Upper lobe of left lung (tissue), 6 donors: Measurements from ENCODE around the gene PLPPR2. TPM values are rescaled to one million over a fixed set of nuclear protein-coding genes. Genes with fewer than 3 reads are reported as not detected.
A peak's percentile ranks its signal among the peaks of the same experiment; 100 is the strongest.
"Not testable (repeated sequence)": the region's sequence is repeated elsewhere in the genome, so short reads cannot be mapped to it uniquely, and the experiment has no call there.

Experiments
- ATAC-seq, 2 donors: fragments of 200-7000 bp; cut with Tn5 transposase; one replicate each; pipeline ENCODE4 v1.9.1; 2022; ENCODE audit warnings: mild to moderate bottlenecking in 2 of 2, moderate library complexity in 2 of 2; ENCODE audit not compliant: low FRiP score in 2 of 2
- DNase-seq, 2 donors: peaks; one replicate each; pipeline ENCODE4 v3.0.0-alpha.2; 2019 to 2020
- H3K27ac ChIP-seq, 4 donors: fragments of 200-600 bp; sonication (generic); one replicate each; pipeline ENCODE4 v1.5.1; 2016 to 2019
- H3K27me3 ChIP-seq, 4 donors: fragments of 200-600 bp; sonication (generic); one replicate each; pipeline ENCODE4 v1.5.1; 2017 to 2019
- H3K36me3 ChIP-seq, 4 donors: fragments of 200-600 bp; sonication (generic); one replicate each; pipeline ENCODE4 v1.5.1; 2016 to 2019
- H3K4me1 ChIP-seq, 4 donors: fragments of 200-600 bp; sonication (generic); one replicate each; pipeline ENCODE4 v1.5.1; 2018 to 2019
- H3K4me3 ChIP-seq, 4 donors: fragments of 200-600 bp; sonication (generic); one replicate each; pipeline ENCODE4 v1.5.1; 2017 to 2019; ENCODE audit warnings: mild to moderate bottlenecking in 2 of 4, moderate library complexity in 1 of 4
- H3K9me3 ChIP-seq, 4 donors: fragments of 200-600 bp; sonication (generic); one replicate each; pipeline ENCODE4 v1.5.1; 2018 to 2019
- EP300 ChIP-seq, 4 donors: sonication (generic); formaldehyde crosslinking; IDR thresholded peaks; one replicate each; pipeline ENCODE4 v1.5.1; 2017; ENCODE audit warnings: antibody characterized with exemption in 4 of 4, control low read depth in 2 of 4
- POLR2A ChIP-seq, 4 donors: fragments of 450-650 bp; IDR thresholded peaks; one replicate each; pipeline ENCODE4 v1.5.1; 2016 to 2017; ENCODE audit warnings: antibody characterized with exemption in 4 of 4, mild to moderate bottlenecking in 2 of 4
- POLR2AphosphoS5 ChIP-seq, 2 donors: sonication (generic); formaldehyde crosslinking; IDR thresholded peaks; one replicate each; pipeline ENCODE4 v1.5.1; 2017; ENCODE audit warnings: antibody characterized with exemption in 2 of 2
- WGBS, 2 donors: methylation state at CpG; one replicate each; pipeline ENCODE4 v1.1.5; 2017 to 2018; 5-methylcytosine and 5-hydroxymethylcytosine counted together
- total RNA-seq, 6 donors: library from RNA; depleted of rRNA in 4 of 6; stranded (reverse); fragments of >200 nt in 4 of 6; gene quantifications; one replicate each; pipeline versions ENCODE4 v1.1.0 to v1.2.1, GENCODE V29; 2016 to 2021
- TF ChIP-seq, protein P1 (sequence below), 6 experiments: fragments of 450-650 bp in 4 of 6; fragments of 200-600 bp in 2 of 6; sonication (generic) in 2 of 6; IDR thresholded peaks; one replicate each; pipeline ENCODE4 v1.5.1; 2016 to 2019; ENCODE audit warnings: antibody characterized with exemption in 6 of 6
- donor health status: DM: no; HTN: no; CAD: no; lungs with moderate emphysema.
- donor health status: DM: no; HTN: yes; CAD: no; lungs with severe emphysema.

Gene PLPPR2
- total RNA-seq, 6 donors from 2014 or later: 10.8 to 53.8 (median 26.0) TPM

DNA sequence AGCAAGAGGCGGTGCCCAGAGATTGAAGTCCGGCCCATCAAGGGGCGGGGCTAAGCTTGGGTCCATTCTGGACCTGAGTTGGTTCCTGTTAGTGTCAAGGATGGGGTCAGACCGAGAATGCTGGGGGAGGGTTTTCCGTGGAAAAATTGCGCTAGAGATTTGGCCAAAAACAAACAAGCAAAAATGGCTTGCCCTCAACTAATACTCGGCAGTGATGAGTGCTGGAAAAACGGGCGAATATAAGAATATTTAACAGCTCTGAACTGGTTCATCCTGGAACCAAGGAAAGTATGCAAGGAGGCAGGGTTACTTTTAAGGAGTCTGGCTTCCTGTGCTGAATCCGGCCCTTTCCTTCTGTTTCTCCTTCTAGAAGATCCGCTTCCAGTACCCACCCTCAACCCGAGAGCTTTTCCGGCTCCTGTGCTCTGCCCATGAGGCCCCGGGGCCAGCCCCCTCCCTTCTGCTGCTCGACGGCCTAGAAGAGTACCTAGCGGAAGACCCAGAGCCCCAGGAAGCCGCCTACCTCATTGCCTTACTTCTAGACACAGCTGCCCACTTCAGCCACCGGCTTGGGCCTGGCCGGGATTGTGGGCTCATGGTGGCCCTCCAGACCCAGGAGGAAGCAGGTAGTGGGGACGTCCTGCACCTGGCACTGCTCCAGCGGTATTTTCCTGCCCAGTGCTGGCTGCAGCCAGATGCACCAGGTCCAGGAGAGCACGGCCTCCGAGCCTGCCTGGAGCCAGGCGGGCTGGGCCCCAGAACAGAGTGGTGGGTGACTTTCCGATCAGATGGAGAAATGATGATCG lies 20.1 kb downstream of the PLPPR2 start:
- peaks cover 40 to 47% (median 43%) of the 10 kb centered on the region in 4 donors for H3K4me1 ChIP-seq
- TF ChIP-seq EP300 (IDR thresholded peaks at IDR 0.05): no peak
- peak in 3 of 4 donors; percentile 2 to 84 (median 66) for TF ChIP-seq POLR2A (IDR thresholded peaks at IDR 0.05)
- TF ChIP-seq POLR2AphosphoS5 (IDR thresholded peaks at IDR 0.05): peak; percentile 10 to 56
- TF ChIP-seq, protein P1, sequence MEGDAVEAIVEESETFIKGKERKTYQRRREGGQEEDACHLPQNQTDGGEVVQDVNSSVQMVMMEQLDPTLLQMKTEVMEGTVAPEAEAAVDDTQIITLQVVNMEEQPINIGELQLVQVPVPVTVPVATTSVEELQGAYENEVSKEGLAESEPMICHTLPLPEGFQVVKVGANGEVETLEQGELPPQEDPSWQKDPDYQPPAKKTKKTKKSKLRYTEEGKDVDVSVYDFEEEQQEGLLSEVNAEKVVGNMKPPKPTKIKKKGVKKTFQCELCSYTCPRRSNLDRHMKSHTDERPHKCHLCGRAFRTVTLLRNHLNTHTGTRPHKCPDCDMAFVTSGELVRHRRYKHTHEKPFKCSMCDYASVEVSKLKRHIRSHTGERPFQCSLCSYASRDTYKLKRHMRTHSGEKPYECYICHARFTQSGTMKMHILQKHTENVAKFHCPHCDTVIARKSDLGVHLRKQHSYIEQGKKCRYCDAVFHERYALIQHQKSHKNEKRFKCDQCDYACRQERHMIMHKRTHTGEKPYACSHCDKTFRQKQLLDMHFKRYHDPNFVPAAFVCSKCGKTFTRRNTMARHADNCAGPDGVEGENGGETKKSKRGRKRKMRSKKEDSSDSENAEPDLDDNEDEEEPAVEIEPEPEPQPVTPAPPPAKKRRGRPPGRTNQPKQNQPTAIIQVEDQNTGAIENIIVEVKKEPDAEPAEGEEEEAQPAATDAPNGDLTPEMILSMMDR (IDR thresholded peaks at IDR 0.05): no peak
- H3K4me3 ChIP-seq: peak overlapping the region; percentile 22 to 67 (median 64)
- ATAC-seq: peak in 1 of 2 donors; percentile 41
- DNase-seq: peak; percentile 83 to 85
- no peaks in the 10 kb centered on the region for H3K27me3 ChIP-seq
- WGBS, 2 donors: 1 to 9% methylated on average over 18 to 25 of the region's 27 CpGs
- H3K27ac ChIP-seq: peak overlapping the region; percentile 93 to 96 (median 95)
- no peaks in the 10 kb centered on the region for H3K9me3 ChIP-seq
- H3K36me3 ChIP-seq: peaks cover 0 to 6% (median 0%) of the 10 kb centered on the region in 4 donors

DNA sequence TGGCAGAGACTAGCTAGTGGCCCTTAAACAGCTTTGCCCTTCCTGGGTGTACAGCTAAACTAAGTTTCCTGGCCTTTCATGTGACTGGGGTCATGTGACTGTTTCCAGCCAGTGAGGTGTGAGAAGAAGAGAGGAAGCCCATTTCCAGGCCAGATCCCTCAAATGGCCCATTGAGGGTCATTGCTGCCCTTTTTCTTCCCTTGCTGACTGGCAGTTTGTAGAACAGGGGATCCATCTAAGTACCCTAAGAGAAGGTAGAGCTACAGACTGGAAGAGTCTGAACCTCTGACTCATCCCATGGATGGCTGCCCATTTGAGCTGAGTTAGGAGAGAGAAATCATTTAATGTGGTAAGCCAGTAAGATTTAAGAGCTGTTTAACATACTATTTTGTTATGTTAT lies 22.0 kb downstream of the PLPPR2 start:
- TF ChIP-seq EP300 (IDR thresholded peaks at IDR 0.05): no peak
- TF ChIP-seq POLR2A (IDR thresholded peaks at IDR 0.05): no peak
- TF ChIP-seq, protein P1 (IDR thresholded peaks at IDR 0.05): no peak
- no peak for TF ChIP-seq POLR2AphosphoS5 (IDR thresholded peaks at IDR 0.05)

DNA sequence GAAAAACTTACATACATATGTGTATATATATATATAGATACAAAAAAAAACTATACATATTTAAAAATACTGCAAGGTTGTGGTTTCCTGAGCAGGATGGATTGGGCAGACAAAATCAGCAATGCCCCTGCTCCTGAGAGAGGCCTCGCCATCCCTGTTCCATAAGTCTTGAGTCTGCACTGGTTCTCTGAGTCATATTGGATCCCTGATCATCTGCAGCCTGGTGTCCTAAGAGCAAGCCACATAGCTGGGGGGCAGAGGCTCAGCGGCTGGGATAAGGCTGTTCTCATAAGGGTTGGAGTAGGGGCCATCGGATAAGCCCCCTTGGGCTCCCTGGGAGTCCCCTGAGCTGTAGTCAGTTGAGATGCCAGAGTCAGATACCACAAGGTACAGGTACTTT lies 22.5 kb downstream of the PLPPR2 start:
- no peaks in the 10 kb centered on the region for H3K9me3 ChIP-seq
- TF ChIP-seq EP300 (IDR thresholded peaks at IDR 0.05) (no peak), POLR2A (IDR thresholded peaks at IDR 0.05) (no peak)
- TF ChIP-seq, protein P1 (IDR thresholded peaks at IDR 0.05): no peak
- H3K4me3 ChIP-seq: no peak overlapping the region
- H3K4me1 ChIP-seq: peaks cover 59 to 67% (median 61%) of the 10 kb centered on the region in 4 donors
- peaks cover 0 to 6% (median 0%) of the 10 kb centered on the region in 4 donors for H3K36me3 ChIP-seq
- H3K27ac ChIP-seq: peak overlapping the region in 2 of 4 donors; percentile 8 to 94
- no peak for DNase-seq
- no peaks in the 10 kb centered on the region for H3K27me3 ChIP-seq
- WGBS, 2 donors: 94 to 100% methylated on average over 1 to 3 of the region's 3 CpGs
- no peak for ATAC-seq

More for the DNA sequence above, 22.0 kb downstream of the PLPPR2 start:
- Histone ChIP-seq H3K9me3 (no peaks in the 10 kb centered on the region), H3K4me1 (peaks cover 55 to 62% (median 57%) of the 10 kb centered on the region in 4 donors), H3K4me3 (no peak overlapping the region), H3K27me3 (no peaks in the 10 kb centered on the region), H3K27ac (peak overlapping the region; percentile 8 to 96 (median 56)), H3K36me3 (peaks cover 0 to 6% (median 0%) of the 10 kb centered on the region in 4 donors)
- ATAC-seq: no peak
- peak in 1 of 2 donors; percentile 53 for DNase-seq

DNA sequence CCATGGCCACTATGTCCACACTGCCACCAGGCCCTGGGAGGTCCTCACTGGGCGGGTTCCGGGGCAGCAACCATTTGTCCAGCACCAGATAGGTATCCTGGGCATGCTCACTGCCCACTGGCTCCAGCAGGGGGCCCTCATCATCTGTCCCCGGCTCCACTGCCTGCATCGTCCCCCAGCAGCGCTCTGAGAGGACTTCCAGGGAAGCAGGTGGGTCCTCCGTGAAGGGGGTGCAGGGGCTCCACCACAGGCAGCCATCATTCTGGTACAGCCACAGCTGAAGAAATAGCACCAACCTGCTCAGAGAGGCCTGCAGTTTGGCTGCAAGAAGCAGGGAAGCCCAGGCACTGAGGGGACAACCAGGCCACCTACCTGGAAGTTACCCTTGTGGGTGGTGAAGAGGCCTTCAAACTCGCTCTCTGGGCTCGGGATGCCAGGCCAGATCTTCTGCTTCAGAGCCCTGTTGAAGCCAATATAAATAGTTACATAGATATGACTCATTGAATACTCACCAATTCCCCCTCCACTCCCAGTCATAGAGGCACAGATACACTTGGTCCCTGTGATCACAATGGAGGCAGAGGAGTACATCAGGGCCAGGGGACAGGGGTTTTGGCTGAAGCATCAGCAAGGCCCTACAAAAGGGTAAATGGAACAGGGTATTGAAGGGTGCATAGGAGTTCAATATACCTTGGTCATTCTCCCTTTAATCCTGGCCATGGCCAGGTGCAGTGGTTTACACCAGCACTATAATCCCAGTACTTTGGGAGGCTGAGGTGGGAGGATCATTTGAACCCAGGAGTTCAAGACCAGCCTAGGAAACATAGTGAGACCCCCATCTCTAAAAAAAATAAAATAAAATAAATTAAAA lies 23.3 kb downstream of the PLPPR2 start:
- Histone ChIP-seq H3K9me3 (no peaks in the 10 kb centered on the region), H3K4me3 (no peak overlapping the region), H3K27me3 (peaks cover 0 to 2% (median 0%) of the 10 kb centered on the region in 4 donors), H3K27ac (peak overlapping the region in 2 of 4 donors; percentile 53 to 94), H3K4me1 (peaks cover 67 to 75% (median 69%) of the 10 kb centered on the region in 4 donors), H3K36me3 (peaks cover 0 to 6% (median 0%) of the 10 kb centered on the region in 4 donors)
- 56 to 66% methylated on average over 4 to 8 of the region's 8 CpGs for WGBS, 2 donors
- ATAC-seq: no peak
- peak; percentile 47 to 59 for DNase-seq
- TF ChIP-seq POLR2AphosphoS5 (IDR thresholded peaks at IDR 0.05): no peak
- TF ChIP-seq, protein P1 (IDR thresholded peaks at IDR 0.05): peak; percentile 44 to 66 (median 53)

DNA sequence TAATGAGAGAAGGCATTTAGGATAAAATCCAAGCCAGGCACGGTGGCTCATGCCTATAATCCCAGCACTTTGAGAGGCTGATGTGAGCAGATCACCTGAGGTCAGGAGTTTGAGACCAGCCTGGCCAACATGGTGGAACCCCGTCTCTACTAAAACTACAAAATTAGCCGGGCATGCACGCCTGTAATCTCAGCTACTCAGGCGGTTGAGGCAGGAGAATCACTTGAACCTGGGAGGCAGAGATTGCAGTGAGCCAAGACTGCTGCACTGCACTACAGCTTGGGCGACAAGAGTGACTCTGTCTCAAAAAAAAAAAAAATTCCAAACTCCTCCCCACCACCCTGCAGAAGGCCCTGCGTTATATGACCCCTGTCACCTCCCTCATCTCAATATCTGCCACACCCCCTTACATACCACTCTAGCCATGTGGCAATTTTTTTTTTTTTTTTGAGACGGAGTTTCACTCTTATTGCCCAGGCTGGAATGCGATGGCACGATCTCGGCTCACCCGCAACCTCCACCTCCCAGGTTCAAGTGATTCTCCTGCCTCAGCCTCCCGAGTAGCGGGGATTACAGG lies 24.1 kb downstream of the PLPPR2 start:
- 86 to 87% methylated on average over 14 of the region's 14 CpGs for WGBS, 2 donors
- not testable (repeated sequence) for DNase-seq
- H3K4me1 ChIP-seq: peaks cover 68 to 76% (median 69%) of the 10 kb centered on the region in 4 donors

More for the DNA sequence above, 24.1 kb downstream of the PLPPR2 start:
- ATAC-seq, H3K36me3 ChIP-seq, H3K27me3 ChIP-seq, H3K9me3 ChIP-seq, H3K4me3 ChIP-seq, H3K27ac ChIP-seq: not testable (repeated sequence)
